GM21528 (cell line): ENCODE data around the gene GAPVD1.

Source experiments
- ATAC-seq: cut with Tn5 transposase; IDR thresholded peaks from one replicate; pipeline ENCODE4 v1.9.1; 2021; ENCODE audit warnings: mild to moderate bottlenecking, moderate library complexity; ENCODE audit not compliant: unreplicated experiment, low FRiP score

The GAPVD1 gene

GRCh38 chr9:125400725-125401716 is 139.4 kb downstream of the GAPVD1 start:
- ATAC-seq: no peak

GRCh38 chr9:125404733-125405132 is 143.1 kb downstream of the GAPVD1 start:
- ATAC-seq: no peak

- no peak for ATAC-seq
Measured at GRCh38 chr9:125405938-125406809, 144.5 kb downstream of the GAPVD1 start.

- no peak for ATAC-seq
Measured at GRCh38 chr9:125406810-125407087, 145.1 kb downstream of the GAPVD1 start.

GRCh38 chr9:125407432-125407973 is 145.9 kb downstream of the GAPVD1 start:
- no peak for ATAC-seq

- ATAC-seq: no peak
Measured at GRCh38 chr9:125407974-125408900, 146.6 kb downstream of the GAPVD1 start.

- ATAC-seq: no peak
Measured at GRCh38 chr9:125409217-125409636, 147.6 kb downstream of the GAPVD1 start.

GRCh38 chr9:125409637-125410521 is 148.3 kb downstream of the GAPVD1 start:
- ATAC-seq: no peak

GRCh38 chr9:125410522-125410894 is 148.9 kb downstream of the GAPVD1 start:
- ATAC-seq: no peak

- no peak for ATAC-seq
Measured at GRCh38 chr9:125411171-125411756, 149.6 kb downstream of the GAPVD1 start.

GRCh38 chr9:125412166-125412565 is 150.5 kb downstream of the GAPVD1 start:
- ATAC-seq: no peak

GRCh38 chr9:125413579-125413978 is 152.0 kb downstream of the GAPVD1 start:
- no peak for ATAC-seq

- no peak for ATAC-seq
Measured at GRCh38 chr9:125415583-125416460, 154.2 kb downstream of the GAPVD1 start.

- no peak for ATAC-seq
Measured at GRCh38 chr9:125416517-125416916, 154.9 kb downstream of the GAPVD1 start.
